Activated T-cell treated with anti-CD3 and anti-CD28 coated beads, Interleukin-2, amount 50 U/mL, for 1 hour (primary cell): ENCODE measurements around the gene UBE2B.
"Not testable (repeated sequence)": the region's sequence is repeated elsewhere in the genome, so short reads cannot be mapped to it uniquely, and the experiment has no call there.

ENCODE experiments used
- DNase-seq: peaks from one replicate; pipeline ENCODE4 v3.0.0-alpha.2; 2020

UBE2B gene

GRCh38 chr5:134403951-134404350, 32.6 kb downstream of the UBE2B start:
- DNase-seq, result no peak

- DNase-seq, result no peak
These were observed 35.0 kb downstream of the UBE2B start for GRCh38 chr5:134406390-134406789.

GRCh38 chr5:134409321-134409720, 38.0 kb downstream of the UBE2B start:
- DNase-seq, result no peak

GRCh38 chr5:134410822-134411221, 39.5 kb downstream of the UBE2B start:
- DNase-seq, result no peak

- no peak for DNase-seq
These were observed 39.8 kb downstream of the UBE2B start for GRCh38 chr5:134411228-134411545.

GRCh38 chr5:134411546-134412266, 40.3 kb downstream of the UBE2B start, which contains the start of gene CDKN2AIPNL:
Gene CDKN2AIPNL, minus strand, starts transcription at chr5:134411881. Its CDS starts 27 bp downstream, at chr5:134411854.
- DNase-seq, result peak; percentile 90

GRCh38 chr5:134413046-134413445, 41.7 kb downstream of the UBE2B start:
- DNase-seq, result no peak

GRCh38 chr5:134417707-134418106, 46.3 kb downstream of the UBE2B start:
- no peak for DNase-seq

- no peak for DNase-seq
These were observed 47.6 kb downstream of the UBE2B start for GRCh38 chr5:134418958-134419357.

GRCh38 chr5:134420343-134420742, 49.0 kb downstream of the UBE2B start:
- DNase-seq, result no peak

GRCh38 chr5:134421038-134421437, 49.7 kb downstream of the UBE2B start:
- not testable (repeated sequence) for DNase-seq

GRCh38 chr5:134422791-134423365, 51.5 kb downstream of the UBE2B start:
- DNase-seq, result no peak

- no peak for DNase-seq
These were observed 52.0 kb downstream of the UBE2B start for GRCh38 chr5:134423376-134423775.

- DNase-seq, result no peak
These were observed 55.0 kb downstream of the UBE2B start for GRCh38 chr5:134426361-134426760.

GRCh38 chr5:134427540-134428041, 56.2 kb downstream of the UBE2B start:
- DNase-seq, result no peak

- no peak for DNase-seq
These were observed 58.7 kb downstream of the UBE2B start for GRCh38 chr5:134430001-134430569.

GRCh38 chr5:134432174-134432573, 60.8 kb downstream of the UBE2B start:
- no peak for DNase-seq

GRCh38 chr5:134432677-134433359, 61.4 kb downstream of the UBE2B start:
- DNase-seq, result no peak

- DNase-seq, result no peak
These were observed 64.2 kb downstream of the UBE2B start for GRCh38 chr5:134435560-134435959.

GRCh38 chr5:134436523-134437339, 65.4 kb downstream of the UBE2B start:
- peak; percentile 48 for DNase-seq

GRCh38 chr5:134437340-134437846, 66.0 kb downstream of the UBE2B start:
- DNase-seq, result no peak

- DNase-seq, result no peak
These were observed 66.6 kb downstream of the UBE2B start for GRCh38 chr5:134437847-134438581.
